GM12878 (cell line): ENCODE results near the gene DIABLO. TPM values are rescaled to one million over a fixed set of nuclear protein-coding genes. Genes with fewer than 3 reads are reported as not detected.

Source experiments
- ATAC-seq: fragments of 200-7000 bp; cut with Tn5 transposase; 3 replicates; pipeline ENCODE4 v1.9.1; 2020; ENCODE audit warnings: mild to moderate bottlenecking, moderate library complexity
- BruUV-seq: library from RNA; stranded (reverse); fragments of 400-500 nt; replicated peaks from 2 replicates; lab custom pipeline; 2021; lab: Mats Ljungman, UMichigan
- CTCF ChIA-PET: fragments of 300-600 bp; sonication (Branson Sonifier 250); formaldehyde crosslinking; extraction: SDS; loops from one replicate; lab custom pipeline; 2021; ENCODE audit warnings: inconsistent platforms; lab: Yijun Ruan, JAX
- POLR2A ChIA-PET: fragments of 350-600 bp; formaldehyde crosslinking; extraction: SDS; loops from one replicate; lab custom pipeline; 2021; ENCODE audit warnings: inconsistent platforms; lab: Charles Lee
- RAD21 ChIA-PET: fragments of 300-600 bp; sonication (Branson Sonifier 250); formaldehyde crosslinking; loops from one replicate; lab custom pipeline; 2023; ENCODE audit warnings: antibody characterized with exemption; ENCODE audit not compliant: unreplicated experiment; lab: Charles Lee
- SMC1A ChIA-PET: fragments of 300-600 bp; sonication (Branson Sonifier 250); formaldehyde crosslinking; loops from one replicate; lab custom pipeline; 2023; ENCODE audit not compliant: unreplicated experiment, uncharacterized antibody; lab: Charles Lee
- DNase-seq: peaks from one replicate; pipeline ENCODE4 v3.0.0-alpha.2; 2011; ENCODE audit warnings: low read depth, low spot score
- FAIRE-seq: peaks from 3 replicates; lab custom pipeline; 2011; peaks lifted over from hg19 to GRCh38; lab: Jason Lieb, UNC
- H2AFZ ChIP-seq: 2 replicates; pipeline ENCODE4 v1.6.0; 2011; ENCODE audit warnings: low read depth, low read length, control low read depth; ENCODE audit not compliant: control insufficient read depth
- H3K27ac ChIP-seq: 2 replicates; pipeline ENCODE4 v1.5.1; 2011; ENCODE audit warnings: control low read depth; ENCODE audit not compliant: control insufficient read depth, insufficient read depth
- H3K27me3 ChIP-seq, 2 experiments: replicated peaks in 1 of 2; 2 replicates each; pipeline versions ENCODE4 v1.6.0 to v1.6.1; 2011; ENCODE audit warnings: low read length in 1 of 2; ENCODE audit not compliant: control insufficient read depth in 2 of 2, insufficient read depth in 2 of 2
- H3K36me3 ChIP-seq, 2 experiments: 2 replicates each; pipeline ENCODE4 v1.5.1; 2011; ENCODE audit warnings: low read length in 1 of 2; ENCODE audit not compliant: control insufficient read depth in 2 of 2, insufficient read depth in 2 of 2
- H3K4me1 ChIP-seq: 2 replicates; pipeline ENCODE4 v1.6.1; 2011; ENCODE audit warnings: mild to moderate bottlenecking, low read length, moderate library complexity, mixed read lengths; ENCODE audit not compliant: control insufficient read depth, insufficient read depth
- H3K4me2 ChIP-seq: 2 replicates; pipeline ENCODE4 v1.6.0; 2011; ENCODE audit warnings: control low read depth; ENCODE audit not compliant: control insufficient read depth, insufficient read depth
- H3K4me3 ChIP-seq: fragments of 200-600 bp; sonication (generic); 2 replicates; pipeline ENCODE4 v1.5.1; 2016
- H3K79me2 ChIP-seq: 2 replicates; pipeline ENCODE4 v1.6.0; 2011; ENCODE audit warnings: low read length; ENCODE audit not compliant: control insufficient read depth, insufficient read depth
- H3K9ac ChIP-seq: 2 replicates; pipeline ENCODE4 v1.8.0; 2011; ENCODE audit warnings: low read length, control low read depth, mixed read lengths; ENCODE audit not compliant: control insufficient read depth, insufficient read depth
- H3K9me3 ChIP-seq: replicated peaks from 3 replicates; pipeline ENCODE4 v1.5.1; 2011; ENCODE audit warnings: mild to moderate bottlenecking, low read length; ENCODE audit not compliant: control insufficient read depth, insufficient read depth
- H4K20me1 ChIP-seq: 2 replicates; pipeline ENCODE4 v1.6.0; 2011; ENCODE audit not compliant: control insufficient read depth, insufficient read depth
- BRCA1 ChIP-seq: IDR thresholded peaks from 2 replicates; pipeline ENCODE4 v1.6.1; 2011; ENCODE audit warnings: low read depth, low read length, improper control_type of control experiment
- CEBPB ChIP-seq, 2 experiments: fragments of 150-350 bp in 1 of 2; IDR thresholded peaks; 2 replicates each; pipeline ENCODE4 v1.6.1; 2012 to 2014; ENCODE audit warnings: low read depth in 2 of 2, low read length in 2 of 2, borderline replicate concordance in 1 of 2, inconsistent platforms in 1 of 2
- CEBPZ ChIP-seq: fragments of 150-350 bp; IDR thresholded peaks from 2 replicates; pipeline ENCODE4 v1.6.1; 2016; ENCODE audit warnings: low read depth, low read length
- CREB1 ChIP-seq: IDR thresholded peaks from 2 replicates; pipeline ENCODE4 v1.6.1; 2012; ENCODE audit warnings: low read depth, mild to moderate bottlenecking, inconsistent platforms
- HDAC2 ChIP-seq: fragments of 200-600 bp; sonication (generic); IDR thresholded peaks from 2 replicates; pipeline ENCODE4 v1.6.1; 2017
- IRF3 ChIP-seq: fragments of 450-650 bp; IDR thresholded peaks from 2 replicates; pipeline ENCODE4 v1.6.1; 2014; ENCODE audit warnings: mild to moderate bottlenecking
- KAT2A ChIP-seq: conservative IDR thresholded peaks from 2 replicates; pipeline ENCODE4 v1.6.1; 2011; ENCODE audit warnings: low read depth, low read length; ENCODE audit not compliant: control insufficient read depth
- MTA3 ChIP-seq: IDR thresholded peaks from 2 replicates; pipeline ENCODE4 v1.6.1; 2012; ENCODE audit warnings: low read length, inconsistent platforms, borderline replicate concordance
- NFYA ChIP-seq: IDR thresholded peaks from 2 replicates; pipeline ENCODE4 v1.6.1; 2011; ENCODE audit warnings: low read depth, mild to moderate bottlenecking, low read length, improper control_type of control experiment, borderline replicate concordance
- PKNOX1 ChIP-seq: fragments of 450-650 bp; IDR thresholded peaks from 2 replicates; pipeline ENCODE4 v1.6.1; 2016; ENCODE audit warnings: mild to moderate bottlenecking
- POU2F2 ChIP-seq: IDR thresholded peaks from 3 replicates; pipeline ENCODE4 v1.6.1; 2011; ENCODE audit warnings: low read depth, mild to moderate bottlenecking, low read length, borderline replicate concordance
- SRF ChIP-seq, 2 experiments: IDR thresholded peaks; 2 replicates each; pipeline ENCODE4 v1.6.1; 2011; ENCODE audit warnings: low read depth in 2 of 2, low read length in 2 of 2, mild to moderate bottlenecking in 1 of 2, moderate library complexity in 1 of 2
- STAT1 ChIP-seq: fragments of 450-650 bp; conservative IDR thresholded peaks from 2 replicates; pipeline ENCODE4 v1.6.1; 2014; ENCODE audit warnings: antibody characterized with exemption, mild to moderate bottlenecking
- USF2 ChIP-seq: IDR thresholded peaks from 2 replicates; pipeline ENCODE4 v1.6.1; 2011; ENCODE audit warnings: low read depth, low read length, improper control_type of control experiment, borderline replicate concordance
- WRNIP1 ChIP-seq: IDR thresholded peaks from 2 replicates; pipeline ENCODE4 v1.6.1; 2011; ENCODE audit warnings: low read depth, low read length, improper control_type of control experiment, borderline replicate concordance
- YBX1 ChIP-seq: fragments of 450-650 bp; IDR thresholded peaks from 2 replicates; pipeline ENCODE4 v1.6.1; 2016; ENCODE audit warnings: antibody characterized with exemption
- WGBS: methylation state at CpG from one replicate; pipeline ENCODE4 v1.1.6; 2016; ENCODE audit warnings: low lambda C conversion rate; ENCODE audit not compliant: insufficient replicate concordance, insufficient coverage; ENCODE audit errors: missing lambda C conversion rate; 5-methylcytosine and 5-hydroxymethylcytosine counted together
- in situ Hi-C: fragments of 300-500 bp; cut with MboI; formaldehyde crosslinking; loops from 9 replicates; pipeline ENCODE4 v1.14.3; 2018; ENCODE audit warnings: mixed read lengths
- intact Hi-C: fragments of 100-400 bp; cut with micrococcal nuclease; formaldehyde crosslinking; loops from one replicate; pipeline ENCODE4 v1.14.2; 2022; ENCODE audit not compliant: unreplicated experiment
- polyA plus RNA-seq, 11 experiments: library from polyadenylated mRNA; depleted of rRNA in 4 of 11; unstranded in 6 of 11; stranded (reverse) in 5 of 11; fragments of >200 nt; fragmentation: Nextera tagmentation in 4 of 11; fragmentation: Illumina TruSeq in 1 of 11; extraction: Ambion mirVana in 4 of 11; extraction: Trizol in 1 of 11; gene quantifications; 1 replicate in 1 of 11; 2 replicates in 10 of 11; pipeline versions ENCODE4 v1.2.1 to v1.2.3, GENCODE V29; 2011 to 2016; ENCODE audit warnings: inconsistent platforms in 2 of 11, missing spikeins in 2 of 11, low read depth in 1 of 11
- total RNA-seq, 4 experiments: library from RNA; depleted of rRNA in 3 of 4; stranded (reverse); fragments of >200 nt in 3 of 4; fragmentation: Illumina TruSeq in 1 of 4; extraction: Trizol in 1 of 4; gene quantifications; 2 replicates each; pipeline versions ENCODE4 v1.2.1 to v1.2.3, GENCODE V29; 2013 to 2021

Gene DIABLO
- total and polyA plus RNA-seq, 10 of the 15 experiments (the other 5 are each of a cell fraction or from before 2014, with no cell fraction given) = 18.3 to 69.9 (median 46.2) TPM

- Histone ChIP-seq H3K4me1 (no peaks in the 10 kb centered on the region), H3K4me2 (no peak overlapping the region), H3K27me3 (peaks cover 0 to 5% of the 10 kb centered on the region in 2 experiments; a peak in 3 of 4 replicates), H3K79me2 (no peaks in the 10 kb centered on the region), H3K36me3 (no peaks in the 10 kb centered on the region), H3K9me3 (peaks cover 3% of the 10 kb centered on the region; the same call in 1 of the 3 replicates), H3K4me3 (no peak overlapping the region), H3K9ac (no peak overlapping the region), H4K20me1 (no peaks in the 10 kb centered on the region), H2AFZ (no peak overlapping the region), H3K27ac (no peak overlapping the region)
- in situ Hi-C loops = no loop called here
- TF ChIP-seq IRF3 (no peak), PKNOX1 (no peak), STAT1 (no peak), YBX1 (no peak), USF2 (no peak), WRNIP1 (no peak), POU2F2 (no peak), BRCA1 (no peak), HDAC2 (no peak), NFYA (no peak), MTA3 (no peak), CEBPZ (no peak), CREB1 (no peak), SRF (IDR thresholded peaks at IDR 0.05; ENCODE audit: low read depth in 2 of 2, low read length in 2 of 2) (no peak), KAT2A (no peak), CEBPB (IDR thresholded peaks at IDR 0.05; ENCODE audit: borderline replicate concordance in 1 of 2, low read depth in 2 of 2, low read length in 2 of 2) (no peak)
- no TSS peak for BruUV-seq
- DNase-seq (no peak), FAIRE-seq (no peak), ATAC-seq (no peak)
- POLR2A ChIA-PET = no interaction called here
- intact Hi-C loops = no loop called here
- SMC1A ChIA-PET = no interaction called here
- 52% methylated on average over 29 of the region's 29 CpGs for WGBS
- RAD21 ChIA-PET = no interaction called here
- CTCF ChIA-PET = no interaction called here
Observed at GRCh38 chr12:122199484-122200355, 26.1 kb downstream of the DIABLO start.
